IMR-90 (cell line): ENCODE data around the gene NPIPB5. TPM values are rescaled to one million over a fixed set of nuclear protein-coding genes. Genes with fewer than 3 reads are reported as not detected.
"Not testable (repeated sequence)": the region's sequence is repeated elsewhere in the genome, so short reads cannot be mapped to it uniquely, and the experiment has no call there.

Experiments
- ATAC-seq: fragments of 200-7000 bp; cut with Tn5 transposase; 2 replicates; pipeline ENCODE4 v1.9.1; 2020; ENCODE audit warnings: low read depth, mild to moderate bottlenecking, moderate library complexity
- BruUV-seq: library from RNA; stranded (reverse); fragments of 400-500 nt; replicated peaks from 2 replicates; lab custom pipeline; 2021; lab: Mats Ljungman, UMichigan
- CTCF ChIA-PET: fragments of 300-600 bp; formaldehyde crosslinking; extraction: SDS; loops from one replicate; lab custom pipeline; 2021; ENCODE audit warnings: antibody characterized with exemption; lab: Yijun Ruan, JAX
- POLR2A ChIA-PET: fragments of 300-600 bp; sonication (Branson Sonifier 250); formaldehyde crosslinking; loops from one replicate; lab custom pipeline; 2022; ENCODE audit warnings: antibody characterized with exemption; ENCODE audit not compliant: unreplicated experiment; lab: Charles Lee
- DNase-seq: peaks from one replicate; pipeline ENCODE4 v3.0.0; 2013
- H2AFZ ChIP-seq: replicated peaks from 2 replicates; pipeline ENCODE3; 2013; ENCODE audit warnings: low read length, mild to moderate bottlenecking; ENCODE audit not compliant: poor library complexity
- H2AK5ac ChIP-seq: 2 replicates; pipeline ENCODE4 v1.6.1; 2013; ENCODE audit warnings: low read depth, low read length, inconsistent platforms
- H2AK9ac ChIP-seq: replicated peaks from 2 replicates; pipeline ENCODE3; 2013; ENCODE audit warnings: mild to moderate bottlenecking, low read depth, low read length, moderate library complexity; ENCODE audit not compliant: poor library complexity
- H2BK120ac ChIP-seq: 2 replicates; pipeline ENCODE4 v1.6.1; 2013; ENCODE audit warnings: low read depth, low read length, inconsistent platforms
- H2BK15ac ChIP-seq: 3 replicates; pipeline ENCODE4 v1.6.1; 2013; ENCODE audit warnings: low read depth, low read length, inconsistent platforms
- H2BK20ac ChIP-seq: 2 replicates; pipeline ENCODE4 v1.6.1; 2013; ENCODE audit warnings: low read depth, mild to moderate bottlenecking, inconsistent platforms, low read length, moderate library complexity
- H2BK5ac ChIP-seq: 2 replicates; pipeline ENCODE4 v1.6.1; 2013; ENCODE audit warnings: mild to moderate bottlenecking, low read depth, low read length, inconsistent platforms; ENCODE audit not compliant: poor library complexity, severe bottlenecking
- H3K14ac ChIP-seq: replicated peaks from 2 replicates; pipeline ENCODE4 v1.6.1; 2013; ENCODE audit warnings: low read depth, low read length, inconsistent platforms
- H3K18ac ChIP-seq: 2 replicates; pipeline ENCODE4 v1.6.1; 2013; ENCODE audit warnings: low read depth, low read length, control low read depth
- H3K23ac ChIP-seq: 2 replicates; pipeline ENCODE4 v1.6.1; 2013; ENCODE audit warnings: low read depth, low read length, inconsistent platforms
- H3K27ac ChIP-seq: 2 replicates; pipeline ENCODE4 v1.5.1; 2013; ENCODE audit warnings: mild to moderate bottlenecking, control low read depth, low read length; ENCODE audit not compliant: insufficient read depth
- H3K27me3 ChIP-seq: 2 replicates; pipeline ENCODE4 v1.6.1; 2013; ENCODE audit warnings: low read length; ENCODE audit not compliant: control insufficient read depth, insufficient read depth
- H3K36me3 ChIP-seq: 2 replicates; pipeline ENCODE4 v1.6.1; 2013; ENCODE audit warnings: low read length, mixed read lengths; ENCODE audit not compliant: control insufficient read depth, insufficient read depth
- H3K4ac ChIP-seq: 2 replicates; pipeline ENCODE4 v1.6.1; 2013; ENCODE audit warnings: low read depth, low read length, inconsistent platforms
- H3K4me1 ChIP-seq: 2 replicates; pipeline ENCODE4 v1.6.1; 2013; ENCODE audit warnings: low read length, mixed read lengths; ENCODE audit not compliant: control insufficient read depth, insufficient read depth
- H3K4me2 ChIP-seq: 2 replicates; pipeline ENCODE4 v1.6.1; 2013; ENCODE audit warnings: low read depth, mild to moderate bottlenecking, control low read depth, low read length, moderate library complexity
- H3K4me3 ChIP-seq: 2 replicates; pipeline ENCODE4 v1.5.1; 2013; ENCODE audit warnings: low read depth, mild to moderate bottlenecking, control low read depth, low read length, moderate library complexity; ENCODE audit not compliant: insufficient read depth
- H3K56ac ChIP-seq: 2 replicates; pipeline ENCODE4 v1.6.1; 2013; ENCODE audit warnings: low read length, inconsistent platforms; ENCODE audit not compliant: insufficient read depth; ENCODE audit errors: extremely low read depth
- H3K79me1 ChIP-seq, 2 experiments: 2 replicates each; pipeline ENCODE4 v1.6.1; 2013; ENCODE audit warnings: low read length in 2 of 2, inconsistent platforms in 1 of 2, low read depth in 1 of 2
- H3K9ac ChIP-seq: 2 replicates; pipeline ENCODE4 v1.6.1; 2013; ENCODE audit warnings: low read depth, low read length, control low read depth
- H3K9me1 ChIP-seq: 2 replicates; pipeline ENCODE4 v1.6.1; 2013; ENCODE audit warnings: low read length, inconsistent platforms; ENCODE audit not compliant: insufficient read depth
- H3K9me3 ChIP-seq: 2 replicates; pipeline ENCODE4 v1.6.1; 2013; ENCODE audit warnings: low read length; ENCODE audit not compliant: control insufficient read depth, insufficient read depth
- H4K20me1 ChIP-seq: 2 replicates; pipeline ENCODE4 v1.6.1; 2013; ENCODE audit warnings: low read length, inconsistent platforms; ENCODE audit not compliant: insufficient read depth
- H4K5ac ChIP-seq: 2 replicates; pipeline ENCODE4 v1.6.1; 2013; ENCODE audit warnings: mild to moderate bottlenecking, low read depth, low read length, control low read depth
- H4K8ac ChIP-seq, 2 experiments: 2 replicates each; pipeline ENCODE4 v1.6.1; 2013; ENCODE audit warnings: low read depth in 2 of 2, low read length in 2 of 2, control low read depth in 1 of 2, inconsistent platforms in 1 of 2
- H4K91ac ChIP-seq: 2 replicates; pipeline ENCODE4 v1.6.1; 2013; ENCODE audit warnings: low read depth, low read length, inconsistent platforms; ENCODE audit not compliant: insufficient read depth
- WGBS, 2 experiments: methylation state at CpG; one replicate each; pipeline versions ENCODE4 v1.1.5 to v1.1.7; 2013; ENCODE audit warnings: missing lambda C conversion rate in 2 of 2; ENCODE audit not compliant: insufficient read length in 1 of 2; ENCODE audit errors: extremely low coverage in 2 of 2; 5-methylcytosine and 5-hydroxymethylcytosine counted together
- dilution Hi-C: fragments of 300-500 bp; cut with HindIII; formaldehyde crosslinking; loops from one replicate; pipeline ENCODE4 v1.14.3; 2018; ENCODE audit warnings: low sequenced_read_pairs; ENCODE audit not compliant: unreplicated experiment
- in situ Hi-C: fragments of 300-500 bp; cut with MboI; formaldehyde crosslinking; loops from 3 replicates; pipeline ENCODE4 v1.14.3; 2019; ENCODE audit warnings: low sequenced_read_pairs, inconsistent platforms, mixed read lengths
- intact Hi-C: fragments of 100-400 bp; cut with micrococcal nuclease; formaldehyde crosslinking; loops from 2 replicates; pipeline ENCODE4 v1.10.0; 2022
- polyA plus RNA-seq, 3 experiments: library from polyadenylated mRNA; depleted of rRNA; stranded (reverse); fragments of >200 nt; gene quantifications; 2 replicates each; pipeline ENCODE4 v1.2.3, GENCODE V29; 2012; ENCODE audit warnings: low replicate concordance in 1 of 3
- total RNA-seq: library from RNA; depleted of rRNA; stranded (reverse); fragments of >200 nt; gene quantifications from 2 replicates; pipeline ENCODE4 v1.2.3, GENCODE V29; 2012

The NPIPB5 gene
- total and polyA plus RNA-seq, 2 of the 4 experiments (the other 2 are of a cell fraction), result 29.8 to 56.6 TPM

- H2AK5ac ChIP-seq, H2BK20ac ChIP-seq, H2BK15ac ChIP-seq, POLR2A ChIA-PET, H3K9ac ChIP-seq, H3K9me3 ChIP-seq, H2AK9ac ChIP-seq, H2AFZ ChIP-seq, H4K91ac ChIP-seq, H2BK120ac ChIP-seq, H3K4me2 ChIP-seq, CTCF ChIA-PET, H3K79me1 ChIP-seq, H3K56ac ChIP-seq, H3K18ac ChIP-seq, in situ Hi-C loops, H4K20me1 ChIP-seq, intact Hi-C loops, BruUV-seq, DNase-seq, H3K36me3 ChIP-seq, H2BK5ac ChIP-seq, H3K4me3 ChIP-seq, H3K27ac ChIP-seq, H3K27me3 ChIP-seq, H3K9me1 ChIP-seq, H3K14ac ChIP-seq, H3K23ac ChIP-seq, H4K5ac ChIP-seq, ATAC-seq, H4K8ac ChIP-seq, dilution Hi-C loops, H3K4me1 ChIP-seq, H3K4ac ChIP-seq: not testable (repeated sequence)
- no CpG with 5 or more reads among the region's 6 CpGs for WGBS, 2 experiments
These were observed 39.2 kb downstream of the NPIPB5 start for GRCh38 chr16:22549853-22550252.

- H2BK15ac ChIP-seq, H3K4me3 ChIP-seq, H2BK120ac ChIP-seq, H3K9me3 ChIP-seq, H3K4me1 ChIP-seq, H4K91ac ChIP-seq, H3K56ac ChIP-seq, H4K5ac ChIP-seq, H2AK5ac ChIP-seq, CTCF ChIA-PET, H2AK9ac ChIP-seq, H3K79me1 ChIP-seq, H4K20me1 ChIP-seq, DNase-seq, H3K14ac ChIP-seq, intact Hi-C loops, H3K23ac ChIP-seq, H2AFZ ChIP-seq, in situ Hi-C loops, H3K9ac ChIP-seq, H3K27ac ChIP-seq, H3K36me3 ChIP-seq, H3K27me3 ChIP-seq, H4K8ac ChIP-seq, dilution Hi-C loops, H3K4ac ChIP-seq, BruUV-seq, H3K18ac ChIP-seq, H3K9me1 ChIP-seq, H3K4me2 ChIP-seq, H2BK20ac ChIP-seq, ATAC-seq, H2BK5ac ChIP-seq, POLR2A ChIA-PET: not testable (repeated sequence)
- no CpG with 5 or more reads among the region's 10 CpGs for WGBS, 2 experiments
These were observed 40.5 kb downstream of the NPIPB5 start for GRCh38 chr16:22551143-22551542.
